Mucosa of descending colon (tissue), 3 donors: Measurements from ENCODE around the gene CCT8. TPM values are rescaled to one million over a fixed set of nuclear protein-coding genes. Genes with fewer than 3 reads are reported as not detected.
"Not testable (repeated sequence)": the region's sequence is repeated elsewhere in the genome, so short reads cannot be mapped to it uniquely, and the experiment has no call there.

Experiments used
- ATAC-seq: fragments of 200-7000 bp; cut with Tn5 transposase; one replicate; pipeline ENCODE4 v1.9.1; 2020; ENCODE audit warnings: mild to moderate bottlenecking, moderate library complexity
- DNase-seq, 3 donors: peaks; one replicate each; pipeline ENCODE4 v3.0.0-alpha.2; 2020
- H3K36me3 ChIP-seq: fragments of 200-600 bp; one replicate; pipeline ENCODE4 v1.8.0; 2021; ENCODE audit warnings: low read depth, mild to moderate bottlenecking
- H3K4me1 ChIP-seq: fragments of 200-600 bp; one replicate; pipeline ENCODE4 v1.8.0; 2021; ENCODE audit warnings: low read depth, mild to moderate bottlenecking
- H3K4me3 ChIP-seq: fragments of 200-600 bp; one replicate; pipeline ENCODE4 v1.8.0; 2021; ENCODE audit warnings: mild to moderate bottlenecking
- H3K9me3 ChIP-seq: fragments of 200-600 bp; one replicate; pipeline ENCODE4 v1.8.0; 2021; ENCODE audit warnings: mild to moderate bottlenecking
- CTCF ChIP-seq: fragments of 200-600 bp; IDR thresholded peaks from one replicate; pipeline ENCODE4 v1.8.0; 2022; ENCODE audit warnings: antibody characterized with exemption, mild to moderate bottlenecking
- intact Hi-C, 2 donors: fragments of 100-400 bp; cut with DNase I in 1 of 2; cut with micrococcal nuclease in 1 of 2; formaldehyde crosslinking; loops; one replicate each; pipeline versions ENCODE4 v1.11.0 to v1.11.1; 2022; cut with DNase I, micrococcal nuclease
- total RNA-seq, 3 donors: library from RNA; stranded (reverse); fragmentation: NEBNext Ultra II Directional in 2 of 3; extraction: Animal tissue kit (Norgen Biotek cat#: 25700) in 2 of 3; gene quantifications; one replicate each; pipeline versions ENCODE4 v1.2.1 to v1.2.4, GENCODE V29; 2021 to 2023
- donor health status: DM: no; HTN: no; CAD: no; lungs with moderate emphysema.
- donor health status: DM: no; HTN: no; CAD: no.
- donor health status: DM: no; HTN: yes; CAD: no.

CCT8 gene
- total RNA-seq, 3 donors from 2014 or later: 76.2 to 103 (median 95.1) TPM

GRCh38 chr21:29082046-29082815, 8.8 kb upstream of the CCT8 start:
- ATAC-seq (peak; percentile 66), DNase-seq (no peak)
- intact Hi-C loops: no loop called here
- Histone ChIP-seq H3K4me1 (peaks cover 3% of the 10 kb centered on the region), H3K9me3 (no peaks in the 10 kb centered on the region), H3K4me3 (no peak overlapping the region), H3K36me3 (no peaks in the 10 kb centered on the region)
- no peak for TF ChIP-seq CTCF

DNA sequence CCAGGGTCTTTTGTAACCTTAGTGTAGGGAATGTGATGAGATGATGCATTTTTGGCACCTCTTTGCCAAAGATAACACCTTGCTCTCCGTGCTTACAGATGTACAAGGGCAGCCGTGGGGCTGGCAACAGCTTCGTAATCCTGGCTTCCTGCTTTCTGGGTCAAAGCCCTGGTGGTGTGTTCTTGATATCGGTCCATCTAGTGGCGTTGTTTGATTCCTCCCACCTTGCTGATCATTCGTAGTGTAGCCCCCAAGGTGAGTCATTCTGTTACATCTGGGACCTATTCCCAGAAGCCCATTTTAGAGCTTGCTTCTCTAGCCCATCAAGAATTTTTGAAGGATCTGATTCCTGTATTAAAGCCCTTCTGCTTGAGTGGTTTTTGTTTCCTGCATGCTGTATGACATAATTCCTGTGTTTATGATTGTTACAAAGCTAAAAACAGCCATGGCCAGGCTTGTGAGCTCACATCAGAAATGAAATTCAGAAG, 7.0 kb upstream of the CCT8 start:
- DNase-seq (no peak), ATAC-seq (no peak)
- H3K9me3 ChIP-seq: no peaks in the 10 kb centered on the region
- H3K4me1 ChIP-seq: peaks cover 3% of the 10 kb centered on the region
- no peak overlapping the region for H3K4me3 ChIP-seq
- no peak for TF ChIP-seq CTCF
- intact Hi-C loops: no loop called here
- H3K36me3 ChIP-seq: no peaks in the 10 kb centered on the region

DNA sequence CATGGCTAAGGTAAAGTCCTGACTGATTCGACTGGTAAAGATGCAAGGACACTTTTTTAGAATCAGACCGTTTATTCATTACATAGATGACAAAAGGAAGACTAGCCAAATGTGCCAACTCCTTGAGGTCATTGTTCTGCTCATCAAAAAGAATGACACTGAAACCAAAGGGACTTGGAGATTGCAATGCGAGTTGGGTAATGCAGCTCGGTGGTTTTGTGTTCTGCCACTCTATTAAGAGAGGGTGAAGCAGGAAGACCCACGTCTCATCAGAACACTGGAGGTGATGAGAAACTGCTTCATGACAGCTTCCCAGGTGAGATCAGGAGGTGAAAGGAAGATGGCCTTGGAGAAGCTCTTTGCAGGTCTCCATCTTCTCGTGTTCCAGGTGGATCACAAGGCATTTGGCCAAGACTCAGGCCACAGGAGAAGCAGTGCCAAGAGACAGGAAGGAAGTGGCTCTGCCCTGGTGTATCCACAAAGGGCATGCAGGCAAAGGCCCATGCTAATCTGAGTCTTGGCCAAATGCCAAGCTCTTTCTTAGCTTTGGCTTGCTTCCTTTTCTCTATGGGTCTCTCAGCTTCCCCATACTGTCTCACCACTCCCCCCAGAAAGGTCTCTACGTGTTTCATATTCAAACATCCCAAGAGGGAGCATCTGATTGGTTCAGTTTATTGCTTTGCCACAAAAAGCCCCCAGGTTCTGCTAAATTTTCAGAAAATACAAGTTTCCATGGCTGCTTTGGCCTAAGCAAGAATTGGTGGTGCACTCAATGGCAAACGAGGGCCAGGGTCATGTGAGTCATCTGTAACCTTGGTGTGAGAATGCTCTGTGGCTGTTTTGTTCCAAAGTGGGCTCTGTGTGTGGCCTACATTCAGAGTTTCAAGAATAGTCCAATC, 5.7 kb upstream of the CCT8 start:
- DNase-seq: peak in 1 of 3 donors; percentile 22
- no peak for ATAC-seq
- TF ChIP-seq CTCF: no peak

GRCh38 chr21:29077651-29078090, 4.2 kb upstream of the CCT8 start:
- Histone ChIP-seq H3K36me3 (no peaks in the 10 kb centered on the region), H3K9me3 (no peaks in the 10 kb centered on the region), H3K4me3 (peak overlapping the region; percentile 48), H3K4me1 (peaks cover 3% of the 10 kb centered on the region)
- DNase-seq: peak in 1 of 3 donors; percentile 31
- ATAC-seq: peak; percentile 24
- intact Hi-C loops: no loop called here
- no peak for TF ChIP-seq CTCF

More for the DNA sequence above, 5.7 kb upstream of the CCT8 start:
- intact Hi-C loops: no loop called here
- Histone ChIP-seq H3K4me3 (no peak overlapping the region), H3K4me1 (peaks cover 3% of the 10 kb centered on the region), H3K36me3 (no peaks in the 10 kb centered on the region), H3K9me3 (no peaks in the 10 kb centered on the region)

GRCh38 chr21:29076731-29077640, 3.5 kb upstream of the CCT8 start:
- intact Hi-C loops, H3K36me3 ChIP-seq, H3K9me3 ChIP-seq, H3K4me1 ChIP-seq: not testable (repeated sequence)
- DNase-seq (peak; percentile 79 to 86 (median 81)), ATAC-seq (peak; percentile 17)
- peak overlapping the region; percentile 48 for H3K4me3 ChIP-seq
